ENCODE data around the gene HOXA10.

DNA sequence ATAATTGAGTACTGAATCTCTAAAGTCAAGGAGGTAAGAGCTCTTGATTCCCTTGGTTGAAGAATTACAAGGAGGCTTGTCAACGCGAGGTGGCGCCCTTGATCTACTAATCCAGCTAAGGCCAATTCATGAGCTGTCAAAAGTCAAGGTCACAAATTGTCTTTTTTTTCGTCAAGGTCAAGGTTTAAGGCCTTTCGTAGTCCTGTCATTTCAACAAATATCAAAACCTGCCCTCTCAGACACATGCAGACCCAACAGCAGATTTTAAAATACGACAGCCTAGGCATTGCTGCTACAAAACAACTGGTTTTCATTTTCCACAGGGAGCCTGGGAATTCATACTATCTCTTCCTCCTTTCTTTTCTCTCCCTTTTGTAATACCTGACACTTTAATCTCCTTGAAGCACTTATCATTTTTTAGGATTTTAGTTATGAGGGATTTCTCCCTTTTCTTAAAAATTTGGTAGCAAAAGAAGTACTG is 22.2 kb upstream of the HOXA10 start:
- TF ChIP-seq, protein P1, sequence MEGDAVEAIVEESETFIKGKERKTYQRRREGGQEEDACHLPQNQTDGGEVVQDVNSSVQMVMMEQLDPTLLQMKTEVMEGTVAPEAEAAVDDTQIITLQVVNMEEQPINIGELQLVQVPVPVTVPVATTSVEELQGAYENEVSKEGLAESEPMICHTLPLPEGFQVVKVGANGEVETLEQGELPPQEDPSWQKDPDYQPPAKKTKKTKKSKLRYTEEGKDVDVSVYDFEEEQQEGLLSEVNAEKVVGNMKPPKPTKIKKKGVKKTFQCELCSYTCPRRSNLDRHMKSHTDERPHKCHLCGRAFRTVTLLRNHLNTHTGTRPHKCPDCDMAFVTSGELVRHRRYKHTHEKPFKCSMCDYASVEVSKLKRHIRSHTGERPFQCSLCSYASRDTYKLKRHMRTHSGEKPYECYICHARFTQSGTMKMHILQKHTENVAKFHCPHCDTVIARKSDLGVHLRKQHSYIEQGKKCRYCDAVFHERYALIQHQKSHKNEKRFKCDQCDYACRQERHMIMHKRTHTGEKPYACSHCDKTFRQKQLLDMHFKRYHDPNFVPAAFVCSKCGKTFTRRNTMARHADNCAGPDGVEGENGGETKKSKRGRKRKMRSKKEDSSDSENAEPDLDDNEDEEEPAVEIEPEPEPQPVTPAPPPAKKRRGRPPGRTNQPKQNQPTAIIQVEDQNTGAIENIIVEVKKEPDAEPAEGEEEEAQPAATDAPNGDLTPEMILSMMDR (IDR thresholded peaks at IDR 0.05): peak in 5 of 6 experiments; percentile 57 to 81 (median 73)
- no peak for TF ChIP-seq POLR2A (IDR thresholded peaks at IDR 0.05)

All from thyroid gland (tissue), 4 donors.